DMS 273 treated with DMSO at 0.1 percent for 48 hours (cell line): Measurements from ENCODE around the gene HTR3B.
"Not testable (repeated sequence)": the region's sequence is repeated elsewhere in the genome, so short reads cannot be mapped to it uniquely, and the experiment has no call there.

Experiments
- DNase-seq: peaks from one replicate; lab custom pipeline; 2025; lab: John Stamatoyannopoulos, UW

Gene HTR3B

DNA sequence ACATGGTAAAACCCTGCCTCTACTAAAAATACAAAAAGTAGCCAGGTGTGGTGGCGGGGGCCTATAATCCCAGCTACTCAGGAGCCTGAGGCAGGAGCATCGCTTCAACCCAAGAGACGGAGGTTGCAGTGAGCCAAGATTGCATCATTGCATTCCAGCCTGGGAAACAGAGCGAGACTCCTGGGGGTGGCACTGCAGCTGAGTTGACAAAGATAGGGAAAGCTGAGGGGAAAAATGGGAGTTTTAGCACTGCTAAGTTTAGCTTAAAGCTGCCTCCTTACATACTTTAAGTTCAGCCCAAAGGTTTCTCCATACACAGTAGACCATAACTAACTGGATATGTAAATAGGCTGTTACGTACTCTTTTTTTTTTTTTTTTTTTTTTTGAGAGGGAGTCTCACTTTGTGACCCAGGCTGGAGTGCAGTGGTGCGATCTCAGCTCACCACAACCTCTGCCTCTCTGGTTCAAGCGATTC, 20.2 kb upstream of the HTR3B start:
- no peak for DNase-seq

DNA sequence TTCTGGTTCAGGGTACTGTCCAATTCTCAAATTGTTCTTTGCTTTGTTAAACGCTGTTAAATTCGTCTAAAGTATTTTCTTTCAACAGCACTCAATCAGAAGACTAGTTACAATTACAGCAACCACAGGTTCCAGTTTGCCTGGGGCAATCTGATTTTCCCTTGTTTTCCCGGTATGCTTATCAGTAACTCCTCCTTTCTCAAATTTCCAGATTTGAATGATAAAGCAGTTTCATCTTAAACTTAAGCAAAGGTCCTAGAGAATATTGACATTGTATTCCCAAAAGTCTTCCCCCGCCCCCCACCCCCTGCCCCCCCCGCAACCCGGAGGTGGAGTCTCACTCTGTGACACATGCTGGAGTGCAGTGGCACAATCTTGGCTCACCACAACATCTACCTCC, 18.7 kb upstream of the HTR3B start:
- no peak for DNase-seq

DNA sequence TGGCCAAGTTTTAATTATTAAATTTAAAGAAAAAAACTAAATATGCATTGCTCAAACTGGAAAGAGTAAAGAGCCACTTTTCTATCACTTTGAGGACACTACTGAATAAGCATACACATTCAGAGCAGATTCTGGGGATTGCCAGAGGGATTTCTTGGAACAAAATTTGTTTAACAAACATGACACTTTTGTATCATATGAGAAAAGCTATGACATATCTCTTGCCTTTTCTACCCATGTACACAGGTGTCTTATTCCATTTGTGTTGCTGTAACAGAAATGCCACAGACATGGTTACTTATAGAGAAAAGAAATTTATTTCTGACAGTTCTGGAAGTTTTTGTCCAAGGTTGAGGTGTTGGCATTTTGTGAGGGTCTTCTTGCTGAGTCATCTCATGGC, 15.7 kb upstream of the HTR3B start:
- DNase-seq, result no peak

DNA sequence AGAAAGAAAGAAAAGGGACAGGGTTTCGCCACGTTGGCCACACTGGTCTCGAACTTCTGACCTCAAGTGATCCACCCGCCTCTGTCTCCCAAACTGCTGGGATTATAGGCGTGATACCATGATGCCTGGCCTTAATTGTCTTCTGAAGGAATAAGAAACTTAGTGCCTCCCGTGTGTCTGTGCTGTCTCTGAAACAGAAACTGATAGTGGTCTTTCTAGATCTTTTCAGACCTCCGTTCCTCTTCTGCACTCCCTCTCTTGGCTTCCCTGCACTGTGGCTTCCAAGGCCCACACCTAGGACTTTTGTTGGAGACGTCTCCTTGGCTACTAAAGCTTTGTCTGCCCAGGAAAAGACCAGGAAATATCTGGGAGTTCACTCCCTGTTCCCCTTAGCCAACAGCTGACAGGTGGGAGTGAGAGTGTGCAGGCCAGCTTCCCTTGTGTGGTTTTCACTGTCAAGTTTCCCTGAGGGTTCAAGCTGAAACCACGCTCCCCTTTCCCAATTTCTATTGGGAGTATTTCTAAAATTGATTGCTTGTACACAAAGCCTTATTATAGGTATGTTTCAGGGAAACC, 10.1 kb upstream of the HTR3B start:
- no peak for DNase-seq

DNA sequence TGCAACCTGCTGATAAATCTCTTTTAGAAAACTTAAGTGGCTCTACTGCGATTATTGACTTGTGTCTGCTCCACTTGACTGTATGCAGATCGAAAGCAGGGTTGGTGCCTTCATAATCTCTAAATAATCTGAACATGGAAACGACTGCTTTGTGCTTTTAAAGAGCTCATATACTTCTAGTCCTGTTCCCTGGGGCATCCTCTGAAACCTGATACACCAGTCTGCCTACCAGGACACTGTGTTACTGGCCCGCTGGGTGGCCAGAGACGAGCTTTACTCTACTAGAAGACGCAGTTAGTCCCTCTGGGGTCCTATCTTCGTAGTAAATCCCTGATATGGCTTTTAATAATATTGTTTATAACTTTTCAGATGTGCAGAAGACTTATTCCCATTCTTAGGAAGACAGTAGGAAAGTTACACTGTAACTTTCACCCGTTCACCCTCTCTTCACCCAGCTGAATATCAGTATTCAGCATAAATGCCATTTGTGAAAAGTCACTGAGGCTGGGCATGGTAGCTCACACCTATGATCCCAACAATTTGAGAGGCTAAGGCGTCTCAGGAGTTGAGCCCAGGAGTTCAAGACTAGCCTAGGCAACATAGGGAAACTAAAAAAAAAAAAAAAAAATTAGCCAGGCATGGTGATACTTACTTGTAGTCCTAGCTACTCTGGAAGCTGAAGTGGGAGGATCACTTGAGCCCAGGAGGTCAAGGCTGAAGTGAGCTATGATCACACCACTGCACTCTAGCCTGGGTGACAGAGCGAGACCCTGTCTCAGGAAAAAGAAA, 9.0 kb upstream of the HTR3B start:
- DNase-seq, result no peak

DNA sequence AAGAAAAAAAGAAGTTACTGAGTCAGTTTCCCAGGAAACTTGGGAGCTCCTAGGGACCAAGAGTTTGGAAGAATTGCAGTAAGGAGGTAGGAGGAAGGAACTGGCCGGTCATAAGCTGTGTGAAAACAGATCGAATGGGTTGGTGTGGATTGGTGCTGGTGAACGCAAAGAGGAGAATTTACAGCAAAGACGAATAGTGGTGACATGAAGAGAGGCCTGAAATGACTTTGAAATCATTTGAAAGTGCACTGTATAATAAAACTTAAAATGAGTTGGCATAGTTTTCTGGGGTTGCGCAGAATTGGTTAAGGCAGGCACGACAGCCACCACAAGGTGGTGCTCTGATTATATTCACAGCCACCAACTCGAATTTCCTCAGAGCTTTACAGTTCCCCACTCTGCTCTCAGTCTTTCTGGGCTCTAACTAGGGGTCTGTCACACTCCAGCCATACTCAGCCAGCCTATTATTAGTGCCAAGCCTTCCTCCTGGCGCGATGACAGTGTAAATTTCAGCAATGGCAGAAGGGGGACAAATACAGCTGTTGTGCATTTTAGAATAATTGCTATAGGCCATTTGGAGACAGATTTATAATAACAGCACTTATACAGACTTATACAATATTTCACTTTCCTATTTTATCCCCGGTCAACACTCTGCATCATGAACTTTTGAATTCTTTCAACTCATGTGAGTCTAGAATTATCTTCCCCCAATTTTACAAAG, 8.3 kb upstream of the HTR3B start:
- DNase-seq, result no peak

DNA sequence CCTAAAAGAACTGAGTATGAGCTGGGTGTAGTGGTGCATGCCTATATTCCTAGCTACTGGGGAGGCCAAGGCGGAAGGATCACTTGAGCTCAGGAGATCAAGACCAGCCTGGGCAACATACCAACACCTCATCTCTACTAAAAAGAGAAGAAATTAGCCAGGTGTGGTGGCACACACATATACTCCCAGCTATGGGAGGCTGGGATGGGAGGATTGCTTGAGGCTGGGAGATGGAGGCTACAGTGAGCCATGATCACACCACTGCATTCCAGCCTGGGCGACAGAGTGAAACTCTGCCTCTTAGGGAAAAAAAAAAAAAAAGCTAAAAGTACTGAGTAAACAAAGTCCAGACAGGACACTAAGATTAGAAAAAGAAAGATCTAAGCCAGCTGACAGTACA, 3.5 kb upstream of the HTR3B start:
- no peak for DNase-seq

DNA sequence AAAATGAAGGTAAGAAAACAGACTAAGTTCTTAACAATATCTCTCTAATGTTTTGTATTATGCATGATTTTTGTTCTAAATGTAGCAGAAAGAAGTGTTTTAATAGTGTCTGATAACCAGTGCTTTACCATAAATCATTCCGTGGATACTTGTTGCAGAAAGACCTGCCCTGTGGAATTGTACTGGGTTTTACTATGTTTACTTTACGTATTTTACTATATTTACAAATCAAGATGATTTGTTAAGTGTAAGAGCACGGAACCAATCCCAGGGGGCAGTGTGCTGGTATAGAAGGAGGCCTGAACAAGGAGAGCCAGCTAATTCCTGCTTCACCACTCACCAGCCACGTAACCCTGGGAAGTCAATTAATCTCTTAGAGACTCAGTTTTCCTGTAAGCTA, 1.4 kb downstream of the HTR3B start:
- no peak for DNase-seq

DNA sequence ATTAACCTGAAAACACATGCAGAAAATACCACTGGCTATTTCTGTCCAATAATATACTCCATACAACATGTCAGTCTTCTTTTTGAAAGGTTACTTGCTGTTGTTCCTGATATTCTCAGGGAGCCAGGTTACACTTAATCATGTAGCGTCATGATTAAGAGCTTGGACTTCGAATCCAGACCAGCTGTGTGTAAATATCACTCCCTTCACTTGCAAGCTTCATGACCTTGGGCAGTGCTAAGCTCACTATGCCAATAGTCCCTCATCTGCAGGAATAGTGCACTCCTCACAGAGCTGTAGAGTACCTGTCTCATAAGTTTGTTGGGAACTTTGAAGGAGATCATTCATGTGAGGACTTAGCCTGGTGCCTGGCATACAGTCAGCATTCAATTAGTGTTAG, 1.9 kb downstream of the HTR3B start:
- no peak for DNase-seq

DNA sequence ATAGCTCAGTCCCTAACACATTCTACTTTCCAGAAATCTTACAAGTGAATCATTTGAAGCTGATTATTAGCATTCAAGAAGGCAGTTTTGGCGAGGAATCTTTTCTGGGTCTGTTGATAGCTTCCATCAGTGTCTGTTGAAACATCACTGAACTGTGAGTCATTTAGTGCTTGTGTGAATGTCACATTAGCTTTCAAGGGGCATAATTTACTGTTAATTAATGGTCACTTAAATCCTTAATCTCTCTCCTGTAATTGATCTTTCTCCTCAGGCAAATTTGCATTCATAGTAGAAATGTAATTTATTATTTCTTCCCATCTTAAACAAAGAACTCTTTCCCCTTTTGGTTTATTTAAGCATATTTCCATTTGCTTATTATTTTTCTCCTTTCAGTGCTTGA, 2.6 kb downstream of the HTR3B start:
- no peak for DNase-seq

DNA sequence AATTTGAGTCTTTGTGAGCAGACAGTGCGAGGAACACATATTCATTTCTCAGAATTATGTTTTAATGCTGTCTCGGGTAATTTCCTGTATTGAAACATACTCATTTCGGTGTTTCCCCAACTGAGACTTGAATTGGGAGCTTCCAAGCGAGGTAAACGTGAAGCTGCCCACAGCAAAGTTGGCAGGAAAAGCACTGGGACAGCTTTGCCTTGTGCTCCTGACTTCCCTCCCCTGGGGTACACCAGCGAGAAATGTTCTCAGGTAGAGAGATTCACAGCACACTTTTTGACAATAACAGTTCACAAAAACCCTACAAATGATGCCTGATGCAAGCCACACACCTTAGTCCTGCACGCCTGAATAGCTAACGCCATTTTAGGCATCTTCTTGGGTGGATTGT, 3.1 kb downstream of the HTR3B start:
- DNase-seq, result no peak

DNA sequence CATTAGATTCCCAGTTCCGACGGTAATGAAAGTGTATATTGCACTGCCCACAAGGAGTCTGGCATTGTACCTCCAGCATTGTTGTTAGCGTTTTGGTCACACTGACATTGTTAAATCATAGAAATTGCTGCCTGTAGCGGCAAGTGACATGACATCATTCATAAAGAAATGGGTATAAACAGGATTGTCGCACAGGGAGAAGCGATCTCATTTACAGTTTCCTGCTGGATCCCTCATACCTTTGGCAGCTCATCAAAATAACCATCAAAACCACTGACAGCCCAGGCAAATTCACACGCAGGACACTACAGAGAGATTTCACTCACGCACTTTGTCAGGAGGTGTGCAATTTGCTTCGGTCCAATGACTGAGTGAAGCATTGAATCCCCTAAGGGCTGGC, 3.5 kb downstream of the HTR3B start:
- no peak for DNase-seq

DNA sequence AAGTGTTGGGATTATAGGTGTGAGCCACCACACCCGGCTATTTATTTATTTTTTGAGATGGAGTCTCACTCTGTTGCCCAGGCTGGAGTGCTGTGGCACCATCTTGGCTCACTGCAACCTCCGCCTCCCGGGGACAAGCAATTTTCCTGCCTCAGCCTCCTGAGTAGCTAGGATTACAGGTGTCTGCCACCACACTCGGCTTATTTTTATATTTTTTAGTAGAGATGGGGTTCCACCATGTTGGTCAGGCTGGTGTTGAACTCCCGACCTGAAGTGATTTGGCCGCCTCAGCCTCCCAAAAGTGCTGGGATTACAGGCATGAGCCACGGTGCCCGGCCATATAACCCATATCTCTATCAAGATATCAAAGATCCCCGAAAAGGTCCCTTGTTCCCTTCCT, 6.9 kb downstream of the HTR3B start:
- DNase-seq, result not testable (repeated sequence)

DNA sequence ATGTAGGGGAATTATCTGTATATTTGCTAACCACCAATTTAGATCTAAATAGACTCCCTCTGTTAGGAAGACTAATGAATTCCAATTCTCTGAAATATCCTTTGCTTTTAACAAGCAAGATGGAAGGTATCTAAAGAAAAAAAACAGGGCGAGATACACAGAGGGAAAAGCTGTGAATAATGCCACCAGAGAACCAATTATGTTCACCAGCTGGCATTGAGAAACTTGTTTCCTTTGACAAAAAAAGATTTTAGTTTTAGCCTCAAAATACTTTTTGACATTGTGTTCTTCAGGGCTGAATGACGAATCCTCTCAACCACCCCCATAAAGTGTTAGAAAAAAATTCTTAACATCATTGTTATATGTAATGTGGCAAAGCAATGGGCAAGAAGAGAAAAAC, 19.0 kb downstream of the HTR3B start:
- DNase-seq, result no peak

DNA sequence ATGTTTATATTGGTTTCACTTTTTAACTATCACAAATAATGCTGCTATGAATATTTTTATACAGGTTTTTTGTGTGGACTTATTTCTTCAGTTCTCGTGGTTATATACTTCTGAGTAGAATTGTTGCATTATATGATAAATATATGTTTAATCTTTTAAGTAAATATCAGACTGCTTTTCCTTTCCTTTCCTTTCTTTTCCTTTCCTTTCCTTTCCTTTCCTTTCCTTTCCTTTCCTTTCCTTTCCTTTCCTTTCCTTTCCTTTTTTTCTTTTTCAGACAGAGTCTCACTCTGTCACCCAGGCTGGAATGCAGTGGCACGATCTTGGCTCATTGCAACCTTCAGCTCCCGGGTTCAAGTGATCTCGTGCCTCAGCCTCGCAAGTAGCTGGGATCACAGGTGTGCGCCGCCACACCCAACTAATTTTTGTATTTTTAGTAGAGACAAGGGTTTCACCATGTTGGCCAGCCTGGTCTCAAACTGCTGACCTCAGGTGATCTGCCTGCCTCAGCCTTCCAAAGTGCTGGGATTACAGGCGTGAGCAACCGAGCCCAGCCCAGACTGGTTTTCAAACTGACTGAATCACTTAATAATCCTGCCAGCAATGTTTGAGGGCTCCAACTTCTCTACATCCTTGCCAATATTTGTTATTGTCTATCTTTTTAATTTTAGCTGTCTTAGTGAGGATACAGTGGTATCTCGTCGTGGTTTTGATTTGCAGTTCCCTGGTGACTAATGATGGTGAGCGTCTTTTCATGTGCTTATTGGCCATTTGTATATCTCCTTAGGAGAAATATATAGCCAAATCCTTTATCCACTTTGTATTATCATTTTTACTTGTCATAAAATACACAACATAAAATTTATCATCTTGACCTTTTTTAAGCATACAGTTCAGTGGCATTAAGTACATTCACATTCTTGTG, 21.9 kb downstream of the HTR3B start:
- DNase-seq, result no peak

DNA sequence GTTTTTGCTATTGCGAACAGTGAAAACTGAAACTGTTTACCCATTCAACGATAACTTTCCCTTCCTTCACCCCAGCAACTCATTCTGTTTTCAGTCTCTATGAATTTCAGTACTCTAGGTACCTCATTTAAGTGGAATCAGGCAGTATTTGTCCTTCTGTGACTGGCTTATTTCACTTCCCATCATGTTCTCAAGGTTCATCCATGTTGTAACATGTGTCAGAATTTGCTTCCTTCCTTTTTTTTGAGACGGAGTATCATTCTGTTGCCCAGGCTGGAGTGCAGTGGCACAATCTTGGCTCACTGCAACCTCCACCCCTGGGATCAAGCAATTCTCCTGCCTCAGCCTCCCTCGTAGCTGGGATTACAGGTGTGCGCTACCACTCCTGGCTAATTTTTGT, 23.7 kb downstream of the HTR3B start:
- DNase-seq, result no peak

DNA sequence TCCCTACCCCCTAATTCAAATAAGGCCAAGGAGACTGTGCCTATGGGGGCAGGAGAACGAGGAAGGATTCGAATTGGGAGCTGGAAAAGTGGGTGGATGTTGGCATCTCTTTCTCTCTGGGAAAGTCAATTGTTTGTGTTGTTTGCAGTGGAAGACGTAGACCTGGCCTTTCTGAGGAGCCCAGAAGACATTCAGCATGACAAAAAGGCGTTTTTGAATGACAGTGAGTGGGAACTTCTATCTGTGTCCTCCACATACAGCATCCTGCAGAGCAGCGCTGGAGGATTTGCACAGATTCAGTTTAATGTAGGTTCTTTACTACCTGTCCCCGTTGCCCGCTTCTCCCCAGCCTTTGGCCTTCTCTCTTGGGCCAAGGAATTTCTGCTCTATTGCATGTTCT, 28.2 kb downstream of the HTR3B start:
- DNase-seq, result no peak

DNA sequence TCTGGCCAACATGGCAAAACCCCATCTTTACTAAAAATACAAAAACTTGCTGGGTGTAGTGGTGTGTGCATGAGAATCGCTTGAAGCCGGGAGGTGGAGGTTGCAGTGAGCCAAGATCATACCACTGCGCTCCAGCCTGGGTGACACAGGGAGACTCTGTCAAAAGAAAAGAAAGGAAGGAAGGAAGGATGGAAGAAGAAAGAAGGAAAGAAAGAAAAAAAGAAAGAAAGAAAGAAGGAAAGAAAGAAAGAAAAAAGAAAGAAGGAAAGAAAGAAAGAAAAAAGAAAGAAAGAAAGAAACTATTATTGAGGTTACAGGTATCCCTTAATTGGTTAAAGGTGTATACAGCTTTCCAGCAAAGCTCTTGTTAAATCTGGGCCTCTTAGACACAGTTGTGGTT, 29.6 kb downstream of the HTR3B start:
- not testable (repeated sequence) for DNase-seq

DNA sequence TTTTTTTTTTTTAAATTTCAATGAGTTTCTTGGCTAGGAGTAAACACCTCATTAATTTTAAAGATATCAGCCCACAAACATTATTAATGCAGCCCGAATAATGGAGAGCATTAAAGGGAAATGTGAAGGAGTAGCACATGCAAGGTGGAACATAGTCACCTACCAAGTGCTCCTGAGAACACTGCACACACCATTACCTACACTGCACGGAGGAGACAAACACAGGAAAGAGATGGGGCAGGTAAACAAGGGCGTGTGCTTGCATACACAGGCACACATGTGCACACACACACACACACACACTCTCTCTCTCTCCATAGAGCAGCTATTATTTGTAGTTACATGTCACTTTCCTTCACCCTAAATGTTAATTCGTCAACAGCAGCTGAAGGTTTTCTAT, 30.2 kb downstream of the HTR3B start:
- no peak for DNase-seq

DNA sequence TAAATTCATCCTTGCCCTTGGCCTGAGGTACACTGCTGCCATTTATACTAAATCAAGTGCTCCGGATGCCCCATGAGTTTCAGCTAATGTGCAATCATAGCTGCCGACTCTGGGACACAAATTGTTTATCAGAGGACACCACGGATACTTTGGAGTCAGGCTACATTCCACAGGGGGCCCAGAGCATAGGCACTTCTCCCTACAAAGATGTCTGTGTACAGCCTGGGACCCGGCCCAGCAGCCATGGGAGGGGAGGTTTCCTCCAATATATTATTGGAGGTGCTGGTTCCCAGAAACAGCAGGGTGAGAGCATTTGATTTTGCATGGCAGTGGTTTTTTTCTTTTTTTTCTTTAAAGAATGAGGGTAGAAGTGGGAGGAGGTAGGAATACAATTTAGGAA, 31.3 kb downstream of the HTR3B start:
- DNase-seq, result no peak

DNA sequence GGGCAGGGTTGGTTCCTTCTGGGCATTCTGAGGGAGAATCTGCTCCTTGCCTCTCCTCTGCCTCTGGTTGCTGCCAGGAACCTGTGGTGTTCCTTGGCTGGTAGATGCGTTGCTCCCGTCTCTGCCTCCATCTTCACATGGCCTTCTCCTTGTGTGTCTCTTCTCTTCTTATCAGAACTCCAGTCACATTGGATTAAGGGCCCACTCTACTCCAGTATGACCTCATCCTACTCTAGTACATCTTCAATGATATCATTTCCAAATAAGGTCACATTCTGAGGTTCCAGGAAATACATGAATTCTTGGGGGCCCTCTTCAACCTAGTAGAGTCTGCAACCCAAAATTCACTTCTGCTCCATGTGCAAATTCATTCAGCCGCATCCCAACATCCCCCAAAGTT, 33.3 kb downstream of the HTR3B start:
- DNase-seq, result no peak

DNA sequence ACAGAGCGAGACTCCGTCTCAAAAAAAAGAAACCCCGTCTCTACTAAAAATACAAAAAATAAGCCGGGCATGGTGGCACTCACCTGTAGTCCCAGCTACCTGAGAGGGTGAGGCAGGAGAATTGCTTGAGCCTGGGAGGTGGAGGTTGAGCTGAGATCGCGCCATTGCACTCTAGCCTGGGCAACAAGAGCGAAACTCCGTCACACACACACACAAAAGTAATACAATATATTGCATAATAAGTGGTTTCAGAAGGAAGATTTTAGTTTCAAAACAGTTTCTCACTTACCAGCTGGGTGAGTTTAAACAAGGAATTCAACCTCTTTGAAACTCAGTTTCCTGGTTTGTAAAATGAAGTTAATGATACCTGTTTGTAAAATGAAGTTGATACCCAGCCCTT, 37.7 kb downstream of the HTR3B start:
- no peak for DNase-seq
